Body of pancreas (tissue), 4 donors: ENCODE results near the gene DRG1. TPM values are rescaled to one million over a fixed set of nuclear protein-coding genes. Genes with fewer than 3 reads are reported as not detected.

ENCODE experiments used
- ATAC-seq: fragments of 150-250 bp; one replicate; pipeline ENCODE4 v1.9.1; 2016
- DNase-seq, 4 donors: peaks; one replicate each; pipeline ENCODE4 v3.0.0-alpha.2; 2019
- H3K27ac ChIP-seq, 4 donors: fragments of 200-600 bp; sonication (generic); 1 replicate in 3 of 4; 2 replicates in 1 of 4; pipeline versions ENCODE4 v1.5.1 to v1.6.1; 2016 to 2019; ENCODE audit warnings: mild to moderate bottlenecking in 1 of 4, mixed read lengths in 1 of 4, moderate library complexity in 1 of 4
- H3K27me3 ChIP-seq, 2 donors: fragments of 200-600 bp; sonication (generic); one replicate each; pipeline ENCODE4 v1.6.0; 2016; ENCODE audit warnings: mild to moderate bottlenecking in 1 of 2
- H3K36me3 ChIP-seq, 2 donors: fragments of 200-600 bp; sonication (generic); replicated peaks in 1 of 2; 2 replicates each; pipeline ENCODE4 v1.5.1; 2016; ENCODE audit warnings: low read depth in 2 of 2; ENCODE audit not compliant: insufficient read depth in 1 of 2
- H3K4me1 ChIP-seq: fragments of 200-600 bp; sonication (generic); one replicate; pipeline ENCODE4 v1.6.0; 2016
- H3K4me3 ChIP-seq, 2 donors: fragments of 200-600 bp; sonication (generic); 1 replicate in 1 of 2; 2 replicates in 1 of 2; pipeline ENCODE4 v1.5.1; 2016 to 2019
- H3K9me3 ChIP-seq, 3 donors: fragments of 200-600 bp; sonication (generic); 1 replicate in 2 of 3; 2 replicates in 1 of 3; pipeline ENCODE4 v1.5.1; 2016
- POLR2A ChIP-seq, 3 donors: fragments of 450-650 bp; IDR thresholded peaks; one replicate each; pipeline ENCODE4 v1.6.1; 2016; ENCODE audit warnings: antibody characterized with exemption in 3 of 3, mild to moderate bottlenecking in 2 of 3
- WGBS, 2 donors: methylation state at CpG; one replicate each; pipeline ENCODE4 v1.1.5; 2017; 5-methylcytosine and 5-hydroxymethylcytosine counted together
- intact Hi-C: fragments of 100-400 bp; cut with DNase I; formaldehyde crosslinking; loops from one replicate; pipeline ENCODE4 v1.15.1; 2023
- total RNA-seq, 2 donors: library from RNA; depleted of rRNA; stranded (reverse); fragments of >200 nt; gene quantifications; one replicate each; pipeline ENCODE4 v1.1.0, GENCODE V29; 2016
- TF ChIP-seq, protein P1 (sequence below), 7 experiments: fragments of 450-650 bp in 4 of 7; fragments of 200-600 bp in 3 of 7; sonication (generic) in 3 of 7; IDR thresholded peaks; one replicate each; pipeline ENCODE4 v1.5.1; 2016 to 2019; ENCODE audit warnings: antibody characterized with exemption in 7 of 7

DRG1 gene
- total RNA-seq, 2 donors from 2014 or later = 18.8 to 37.9 TPM

- no peak overlapping the region for H3K27ac ChIP-seq
- H3K4me1 ChIP-seq = no peaks in the 10 kb centered on the region
- no peak for ATAC-seq
- DNase-seq = no peak
- H3K9me3 ChIP-seq = no peaks in the 10 kb centered on the region
- TF ChIP-seq, protein P1, sequence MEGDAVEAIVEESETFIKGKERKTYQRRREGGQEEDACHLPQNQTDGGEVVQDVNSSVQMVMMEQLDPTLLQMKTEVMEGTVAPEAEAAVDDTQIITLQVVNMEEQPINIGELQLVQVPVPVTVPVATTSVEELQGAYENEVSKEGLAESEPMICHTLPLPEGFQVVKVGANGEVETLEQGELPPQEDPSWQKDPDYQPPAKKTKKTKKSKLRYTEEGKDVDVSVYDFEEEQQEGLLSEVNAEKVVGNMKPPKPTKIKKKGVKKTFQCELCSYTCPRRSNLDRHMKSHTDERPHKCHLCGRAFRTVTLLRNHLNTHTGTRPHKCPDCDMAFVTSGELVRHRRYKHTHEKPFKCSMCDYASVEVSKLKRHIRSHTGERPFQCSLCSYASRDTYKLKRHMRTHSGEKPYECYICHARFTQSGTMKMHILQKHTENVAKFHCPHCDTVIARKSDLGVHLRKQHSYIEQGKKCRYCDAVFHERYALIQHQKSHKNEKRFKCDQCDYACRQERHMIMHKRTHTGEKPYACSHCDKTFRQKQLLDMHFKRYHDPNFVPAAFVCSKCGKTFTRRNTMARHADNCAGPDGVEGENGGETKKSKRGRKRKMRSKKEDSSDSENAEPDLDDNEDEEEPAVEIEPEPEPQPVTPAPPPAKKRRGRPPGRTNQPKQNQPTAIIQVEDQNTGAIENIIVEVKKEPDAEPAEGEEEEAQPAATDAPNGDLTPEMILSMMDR (IDR thresholded peaks at IDR 0.05) = no peak
- TF ChIP-seq POLR2A (IDR thresholded peaks at IDR 0.05) = no peak
- H3K36me3 ChIP-seq = peaks cover 0 to 17% of the 10 kb centered on the region in 2 donors
- H3K27me3 ChIP-seq = no peaks in the 10 kb centered on the region
- intact Hi-C loops = no loop called here
- 89 to 100% methylated on average over 4 of the region's 4 CpGs for WGBS, 2 donors
- H3K4me3 ChIP-seq = no peak overlapping the region
Observed at GRCh38 chr22:31449506-31449905, 50.1 kb downstream of the DRG1 start.

- H3K36me3 ChIP-seq = peaks cover 0 to 20% of the 10 kb centered on the region in 2 donors
- H3K4me1 ChIP-seq = no peaks in the 10 kb centered on the region
- DNase-seq = no peak
- H3K4me3 ChIP-seq = no peak overlapping the region
- no peak overlapping the region for H3K27ac ChIP-seq
- 70 to 73% methylated on average over 5 of the region's 5 CpGs for WGBS, 2 donors
- ATAC-seq = peak; percentile 42
- no peaks in the 10 kb centered on the region for H3K9me3 ChIP-seq
- intact Hi-C loops = no loop called here
- H3K27me3 ChIP-seq = no peaks in the 10 kb centered on the region
- TF ChIP-seq, protein P1 (IDR thresholded peaks at IDR 0.05) = peak in 5 of 7 experiments; percentile 8 to 29 (median 25)
- TF ChIP-seq POLR2A (IDR thresholded peaks at IDR 0.05) = no peak
Observed at GRCh38 chr22:31451709-31452571, 52.5 kb downstream of the DRG1 start.

GRCh38 chr22:31461699-31462098, 62.3 kb downstream of the DRG1 start:
- H3K36me3 ChIP-seq = peaks cover 4 to 21% of the 10 kb centered on the region in 2 donors
- no peak overlapping the region for H3K27ac ChIP-seq
- H3K27me3 ChIP-seq = no peaks in the 10 kb centered on the region
- no peak for DNase-seq
- H3K9me3 ChIP-seq = no peaks in the 10 kb centered on the region
- TF ChIP-seq, protein P1 (IDR thresholded peaks at IDR 0.05) = no peak
- TF ChIP-seq POLR2A (IDR thresholded peaks at IDR 0.05) = no peak
- H3K4me1 ChIP-seq = no peaks in the 10 kb centered on the region
- intact Hi-C loops = no loop called here
- 88 to 96% methylated on average over 3 of the region's 3 CpGs for WGBS, 2 donors
- H3K4me3 ChIP-seq = no peak overlapping the region
- ATAC-seq = no peak

DNA sequence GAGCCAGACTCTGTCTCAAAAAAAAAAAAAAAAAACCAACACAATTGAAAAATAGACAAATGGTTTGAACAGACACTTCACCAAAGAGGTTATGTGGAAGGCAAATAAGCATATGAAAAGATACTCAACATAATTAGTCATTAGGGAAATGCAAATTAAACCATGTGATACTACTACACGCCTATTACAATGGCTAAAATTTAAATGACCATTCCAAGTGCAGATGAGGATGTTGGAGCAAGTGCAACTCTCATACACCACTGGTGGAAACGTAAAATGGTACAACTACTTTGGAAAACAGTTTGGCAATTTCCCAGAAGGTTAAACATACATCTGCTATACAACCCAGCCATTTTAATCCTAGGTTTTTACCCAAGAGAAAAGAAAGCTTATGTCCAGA, 65.9 kb downstream of the DRG1 start:
- ATAC-seq = no peak
- DNase-seq = no peak
- no peaks in the 10 kb centered on the region for H3K4me1 ChIP-seq
- intact Hi-C loops = no loop called here
- H3K27ac ChIP-seq = no peak overlapping the region
- H3K4me3 ChIP-seq = no peak overlapping the region
- TF ChIP-seq POLR2A (IDR thresholded peaks at IDR 0.05) = no peak
- TF ChIP-seq, protein P1 (IDR thresholded peaks at IDR 0.05) = no peak
- H3K9me3 ChIP-seq = no peaks in the 10 kb centered on the region
- no peaks in the 10 kb centered on the region for H3K27me3 ChIP-seq
- 94% methylated on average over 2 of the region's 2 CpGs for WGBS, 2 donors
- peaks cover 4 to 10% of the 10 kb centered on the region in 2 donors for H3K36me3 ChIP-seq
